HepG2 (cell line): ENCODE data around the gene BPGM. TPM values are rescaled to one million over a fixed set of nuclear protein-coding genes. Genes with fewer than 3 reads are reported as not detected.

Experiments
- ATAC-seq: fragments of 200-7000 bp; cut with Tn5 transposase; 3 replicates; pipeline ENCODE4 v1.9.1; 2020; ENCODE audit warnings: mild to moderate bottlenecking, moderate library complexity
- BruUV-seq: library from RNA; stranded (reverse); fragments of 400-500 nt; replicated peaks from 2 replicates; lab custom pipeline; 2021; lab: Mats Ljungman, UMichigan
- CTCF ChIA-PET: fragments of 300-600 bp; formaldehyde crosslinking; extraction: SDS; loops from one replicate; lab custom pipeline; 2021; ENCODE audit warnings: low total read pairs, inconsistent platforms, low intra/inter-chr PET ratio; lab: Yijun Ruan, JAX
- POLR2A ChIA-PET: fragments of 350-600 bp; sonication (Branson Sonifier 250); formaldehyde crosslinking; loops from one replicate; lab custom pipeline; 2020; ENCODE audit warnings: antibody characterized with exemption, inconsistent platforms; lab: Yijun Ruan, JAX
- DNase-seq: peaks from one replicate; pipeline ENCODE4 v3.0.0-alpha.2; 2015; ENCODE audit warnings: low spot score
- FAIRE-seq: peaks from 3 replicates; lab custom pipeline; 2011; peaks lifted over from hg19 to GRCh38; lab: Jason Lieb, UNC
- H2AFZ ChIP-seq: one replicate; pipeline ENCODE4 v1.6.1; 2011; ENCODE audit warnings: low read length, inconsistent platforms
- H3K27ac ChIP-seq: fragments of 300-600 bp; 3 replicates; pipeline ENCODE4 v1.8.0; 2011; ENCODE audit warnings: mixed run types, mild to moderate bottlenecking, mixed read lengths, low read length, inconsistent platforms; ENCODE audit not compliant: insufficient read depth; ENCODE audit errors: extremely low read length
- H3K27me3 ChIP-seq, 2 experiments: fragments of 200-600 bp in 1 of 2; 2 replicates in 1 of 2; 3 replicates in 1 of 2; pipeline versions ENCODE4 v1.6.0 to v1.8.0; 2011; ENCODE audit warnings: low read length in 2 of 2, mild to moderate bottlenecking in 2 of 2, moderate library complexity in 2 of 2, inconsistent platforms in 1 of 2; ENCODE audit not compliant: insufficient read depth in 2 of 2, control insufficient read depth in 1 of 2
- H3K36me3 ChIP-seq, 2 experiments: fragments of 200-600 bp in 1 of 2; replicated peaks in 1 of 2; 2 replicates in 1 of 2; 3 replicates in 1 of 2; pipeline versions ENCODE4 v1.5.1 to v1.8.0; 2011; ENCODE audit warnings: low read length in 2 of 2, inconsistent platforms in 1 of 2; ENCODE audit not compliant: insufficient read depth in 2 of 2, control insufficient read depth in 1 of 2
- H3K4me1 ChIP-seq: 2 replicates; pipeline ENCODE4 v1.5.1; 2012; ENCODE audit warnings: low read length, inconsistent platforms; ENCODE audit not compliant: insufficient read depth
- H3K4me2 ChIP-seq: 2 replicates; pipeline ENCODE4 v1.6.0; 2011; ENCODE audit warnings: low read depth, low read length, inconsistent platforms
- H3K4me3 ChIP-seq, 3 experiments: fragments of 200-600 bp in 1 of 3; sonication (generic), shearing (Covaris generic) in 1 of 3; replicated peaks in 1 of 3; 2 replicates each; pipeline ENCODE4 v1.5.1; 2011 to 2016; ENCODE audit warnings: low read length in 3 of 3, inconsistent platforms in 2 of 3, low read depth in 2 of 3, mild to moderate bottlenecking in 2 of 3, control low read depth in 1 of 3, mixed read lengths in 1 of 3; ENCODE audit not compliant: insufficient read depth in 1 of 3
- H3K79me2 ChIP-seq: one replicate; pipeline ENCODE4 v1.6.1; 2011; ENCODE audit warnings: low read length, inconsistent platforms; ENCODE audit not compliant: insufficient read depth
- H3K9ac ChIP-seq: 2 replicates; pipeline ENCODE4 v1.6.0; 2011; ENCODE audit warnings: mild to moderate bottlenecking, low read depth, low read length, inconsistent platforms; ENCODE audit not compliant: insufficient read depth
- H3K9me3 ChIP-seq: 2 replicates; pipeline ENCODE4 v1.5.1; 2012; ENCODE audit warnings: mild to moderate bottlenecking, low read length
- H4K20me1 ChIP-seq: 2 replicates; pipeline ENCODE4 v1.6.0; 2011; ENCODE audit warnings: inconsistent platforms, mild to moderate bottlenecking, low read length, moderate library complexity; ENCODE audit not compliant: insufficient read depth
- ATF7-NPFF ChIP-seq: sonication (generic); formaldehyde crosslinking; IDR thresholded peaks from 2 replicates; pipeline ENCODE4 v1.8.1; 2023; ENCODE audit warnings: mild to moderate bottlenecking, low read depth, missing genetic modification reagents, moderate library complexity
- CSRNP1 ChIP-seq: sonication (generic); formaldehyde crosslinking; IDR thresholded peaks from 2 replicates; pipeline ENCODE4 v1.8.1; 2023; ENCODE audit warnings: mild to moderate bottlenecking, missing genetic modification reagents
- FOXM1 ChIP-seq: sonication (generic); formaldehyde crosslinking; IDR thresholded peaks from 2 replicates; pipeline ENCODE4 v1.5.0; 2020; ENCODE audit warnings: missing genetic modification reagents
- IRF9 ChIP-seq: sonication (generic); formaldehyde crosslinking; IDR thresholded peaks from 2 replicates; pipeline ENCODE4 v1.8.0; 2022; ENCODE audit warnings: missing genetic modification reagents, mild to moderate bottlenecking, borderline replicate concordance
- KLF9 ChIP-seq: IDR thresholded peaks from 2 replicates; pipeline ENCODE4 v1.6.1; 2016; ENCODE audit warnings: low read depth
- MAFF ChIP-seq: IDR thresholded peaks from 2 replicates; pipeline ENCODE4 v1.6.1; 2011; ENCODE audit warnings: low read depth, low read length, improper control_type of control experiment
- MED8 ChIP-seq: sonication (generic); formaldehyde crosslinking; IDR thresholded peaks from 2 replicates; pipeline ENCODE4 v1.8.1; 2023; ENCODE audit warnings: mild to moderate bottlenecking, missing genetic modification reagents; ENCODE audit not compliant: insufficient replicate concordance
- SNRNP70 ChIP-seq: fragments of 200-400 bp; formaldehyde crosslinking; IDR thresholded peaks from 2 replicates; pipeline ENCODE4 v1.6.1; 2017; ENCODE audit warnings: mild to moderate bottlenecking, low read depth, low read length, moderate library complexity
- ZNF30 ChIP-seq: sonication (generic); formaldehyde crosslinking; IDR thresholded peaks from 2 replicates; pipeline ENCODE4 v1.5.0; 2020; ENCODE audit warnings: mild to moderate bottlenecking, missing genetic modification reagents
- ZNF512B ChIP-seq: sonication (generic); formaldehyde crosslinking; IDR thresholded peaks from 2 replicates; pipeline ENCODE4 v1.5.1; 2020; ENCODE audit warnings: missing genetic modification reagents, mild to moderate bottlenecking, borderline replicate concordance
- ZNF572 ChIP-seq: sonication (generic); formaldehyde crosslinking; IDR thresholded peaks from 2 replicates; pipeline ENCODE4 v1.5.1; 2020; ENCODE audit warnings: mild to moderate bottlenecking, missing genetic modification reagents
- ZNF609 ChIP-seq: sonication (generic); formaldehyde crosslinking; IDR thresholded peaks from 2 replicates; pipeline ENCODE4 v1.4.0; 2020; ENCODE audit warnings: mild to moderate bottlenecking, missing genetic modification reagents, borderline replicate concordance
- ZNF816 ChIP-seq: sonication (generic); formaldehyde crosslinking; IDR thresholded peaks from 2 replicates; pipeline ENCODE4 v1.8.0; 2022; ENCODE audit warnings: missing genetic modification reagents, mild to moderate bottlenecking, borderline replicate concordance
- WGBS: methylation state at CpG from one replicate; pipeline ENCODE4 v1.1.6; 2017; ENCODE audit warnings: low lambda C conversion rate; 5-methylcytosine and 5-hydroxymethylcytosine counted together
- in situ Hi-C: cut with HindIII; loops from 2 replicates; pipeline ENCODE4 v1.10.0; 2017; ENCODE audit warnings: low pct_unique_long_range_greater_than_20kb; ENCODE audit not compliant: extremely low pct_ligation_motif_present
- intact Hi-C: fragments of 100-400 bp; cut with micrococcal nuclease; formaldehyde crosslinking; loops from one replicate; pipeline ENCODE4 v1.10.0; 2022; ENCODE audit not compliant: unreplicated experiment
- polyA plus RNA-seq, 8 experiments: library from polyadenylated mRNA; depleted of rRNA in 3 of 8; stranded (reverse) in 7 of 8; unstranded in 1 of 8; fragments of >200 nt; fragmentation: Illumina TruSeq in 4 of 8; extraction: Trizol in 4 of 8; gene quantifications; 2 replicates each; pipeline versions ENCODE4 v1.2.1 to v1.2.3, GENCODE V29; 2011 to 2016; ENCODE audit warnings: low read depth in 4 of 8, missing spikeins in 1 of 8, mixed read lengths in 1 of 8; ENCODE audit not compliant: insufficient read depth in 1 of 8
- total RNA-seq, 5 experiments: library from RNA; depleted of rRNA; stranded (reverse); fragments of >200 nt; fragmentation: Illumina TruSeq; extraction: Trizol; gene quantifications; 2 replicates each; pipeline ENCODE4 v1.2.3, GENCODE V29; 2016; ENCODE audit warnings: low read depth in 1 of 5

Gene BPGM
- total and polyA plus RNA-seq, 2 of the 13 experiments (the other 11 are each of a cell fraction or from before 2014, with no cell fraction given): 4.0 to 7.5 TPM

DNA sequence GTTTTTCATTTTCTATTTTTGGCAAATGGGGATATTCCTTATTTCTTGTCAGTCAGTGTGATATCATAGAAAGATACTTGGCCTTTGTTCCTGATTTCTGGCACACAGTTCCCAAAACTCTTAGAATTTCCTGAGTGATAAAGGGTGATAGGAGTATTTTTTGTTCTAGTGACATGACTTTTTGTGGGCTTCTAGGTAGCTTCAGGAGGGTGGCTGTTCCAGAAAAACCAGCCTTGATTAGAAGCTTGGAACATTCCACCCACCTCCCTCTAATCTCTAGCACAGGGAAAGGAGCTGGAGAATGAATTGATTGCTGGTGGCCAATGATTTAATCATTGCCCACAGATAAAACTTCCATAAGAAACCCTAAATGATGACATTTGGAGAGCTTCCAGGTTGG lies 17.2 kb upstream of the BPGM start (continued):
- TF ChIP-seq CSRNP1: no peak
- no peak for TF ChIP-seq KLF9

DNA sequence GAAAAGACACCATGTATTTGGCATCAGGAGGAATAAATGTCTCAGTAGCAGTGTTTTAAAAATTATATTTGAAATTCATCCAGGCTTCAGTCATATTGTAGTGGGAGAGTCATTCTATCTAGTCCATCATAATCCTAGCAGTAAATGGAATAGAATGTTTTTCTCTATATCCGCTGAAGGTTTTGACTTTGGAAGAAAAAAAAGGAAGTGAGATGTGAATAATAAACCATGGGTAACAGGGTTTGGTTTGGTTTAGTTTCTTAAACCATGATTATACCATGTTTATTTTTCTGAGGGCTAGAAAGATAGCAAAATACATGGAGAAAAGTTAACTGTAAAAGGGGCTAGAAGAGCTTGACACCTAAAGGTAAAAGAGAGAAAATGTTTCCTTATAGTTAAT lies 16.4 kb upstream of the BPGM start:
- no peak overlapping the region for H3K4me2 ChIP-seq
- ATAC-seq (no peak), DNase-seq (no peak), FAIRE-seq (no peak)
- in situ Hi-C loops (loop anchor here (5.0 kb wide), 1 partner anchor 72 kb away; no protein-coding TSS in a partner anchor), intact Hi-C loops (no loop called here)
- no peak overlapping the region for H3K9ac ChIP-seq
- H3K27me3 ChIP-seq: no peaks in the 10 kb centered on the region
- H3K4me1 ChIP-seq: no peaks in the 10 kb centered on the region
- ChIA-PET CTCF (no interaction called here), POLR2A (interaction anchor here (2.0 kb wide), 1 partner anchor 16 kb away, joined by 5 read pairs; no protein-coding TSS in a partner anchor)
- BruUV-seq: no TSS peak
- no peaks in the 10 kb centered on the region for H3K36me3 ChIP-seq
- H4K20me1 ChIP-seq: no peaks in the 10 kb centered on the region
- H3K79me2 ChIP-seq: no peaks in the 10 kb centered on the region
- no peak overlapping the region for H2AFZ ChIP-seq
- H3K4me3 ChIP-seq: no peak overlapping the region
- H3K27ac ChIP-seq: no peak overlapping the region
- H3K9me3 ChIP-seq: no peaks in the 10 kb centered on the region
- 97% methylated on average over 1 of the region's 1 CpG for whole genome bisulfite sequencing
- no peak for TF ChIP-seq ZNF572 (CRISPR knock-in tag)
- no peak for TF ChIP-seq ZNF512B (CRISPR knock-in tag)
- no peak for TF ChIP-seq ZNF609 (CRISPR knock-in tag)
- TF ChIP-seq MED8: no peak
- no peak for TF ChIP-seq ZNF30 (CRISPR knock-in tag)
- no peak for TF ChIP-seq ATF7-NPFF (CRISPR knock-in tag)
- TF ChIP-seq MAFF: no peak
- no peak for TF ChIP-seq FOXM1
- TF ChIP-seq IRF9 (CRISPR knock-in tag): no peak
- TF ChIP-seq ZNF816 (CRISPR knock-in tag): no peak
- no peak for TF ChIP-seq SNRNP70
